HG03439 (cell line): ENCODE results near the gene UNC45A.
A peak's percentile ranks its signal among the peaks of the same experiment; 100 is the strongest.

Experiments used
- ATAC-seq: cut with Tn5 transposase; IDR thresholded peaks from one replicate; pipeline ENCODE4 v1.9.1; 2021; ENCODE audit warnings: mild to moderate bottlenecking, moderate library complexity; ENCODE audit not compliant: unreplicated experiment

Gene UNC45A

GRCh38 chr15:90959894-90960293 lies 24.8 kb downstream of the UNC45A start:
- no peak for ATAC-seq

DNA sequence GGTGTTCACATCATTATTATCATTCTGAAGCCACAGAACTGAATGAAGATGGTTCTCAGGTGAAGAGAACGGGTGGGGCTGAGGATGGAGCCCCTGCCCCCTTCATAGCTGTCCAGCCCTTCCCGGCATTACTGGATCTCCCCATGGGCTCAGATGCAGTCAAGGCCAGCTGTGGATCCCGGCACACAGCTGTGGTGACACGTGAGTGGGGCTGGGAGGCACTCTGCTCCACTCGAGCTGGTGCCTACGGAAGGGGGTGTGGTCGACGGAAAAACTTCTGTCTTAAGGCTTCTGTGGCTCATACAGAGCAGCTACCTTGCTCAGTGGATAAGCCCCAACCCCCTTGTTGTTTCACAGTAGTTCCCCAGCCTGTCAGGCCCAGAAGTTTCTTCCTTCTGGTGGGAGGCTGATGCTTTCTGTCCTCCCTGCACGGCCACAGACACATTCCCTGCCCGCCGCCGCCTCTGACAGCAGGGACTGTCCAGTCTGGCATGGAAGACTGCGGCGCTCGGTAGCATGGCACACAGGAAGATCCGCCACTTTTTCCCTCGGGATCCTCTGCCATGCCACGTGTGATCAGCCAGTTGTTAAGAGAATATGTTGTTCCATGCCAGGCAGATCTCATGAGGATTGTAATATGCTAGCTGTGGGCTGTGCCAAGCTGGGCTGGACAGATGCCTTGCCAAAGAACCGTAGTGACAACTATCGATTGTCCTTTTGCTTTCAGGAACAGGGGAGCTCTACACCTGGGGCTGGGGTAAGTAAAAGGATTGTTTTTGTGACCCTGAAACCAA lies 25.4 kb downstream of the UNC45A start:
- ATAC-seq: no peak

DNA sequence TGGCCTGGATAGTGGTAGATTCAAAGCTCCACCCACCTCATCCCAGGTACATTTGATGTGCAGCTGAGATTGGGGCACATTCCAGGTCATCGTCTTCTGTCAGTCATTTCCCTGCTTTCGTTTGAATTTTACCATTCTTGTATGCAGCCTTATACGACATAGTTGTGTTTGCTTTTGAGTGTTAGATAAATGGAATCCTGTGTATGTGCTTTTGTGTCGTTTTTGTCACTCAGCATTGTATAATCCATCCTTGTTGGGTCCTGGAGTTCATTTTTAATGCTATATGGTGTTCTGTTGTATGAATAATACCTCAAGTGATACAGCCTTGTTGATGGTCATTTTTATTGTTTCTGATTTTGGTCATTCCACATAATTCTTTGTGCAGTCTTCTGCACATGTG lies 26.9 kb downstream of the UNC45A start:
- ATAC-seq: no peak

GRCh38 chr15:90966262-90966661 lies 31.2 kb downstream of the UNC45A start:
- no peak for ATAC-seq

- no peak for ATAC-seq
These were observed 32.1 kb downstream of the UNC45A start for GRCh38 chr15:90967206-90967605.

DNA sequence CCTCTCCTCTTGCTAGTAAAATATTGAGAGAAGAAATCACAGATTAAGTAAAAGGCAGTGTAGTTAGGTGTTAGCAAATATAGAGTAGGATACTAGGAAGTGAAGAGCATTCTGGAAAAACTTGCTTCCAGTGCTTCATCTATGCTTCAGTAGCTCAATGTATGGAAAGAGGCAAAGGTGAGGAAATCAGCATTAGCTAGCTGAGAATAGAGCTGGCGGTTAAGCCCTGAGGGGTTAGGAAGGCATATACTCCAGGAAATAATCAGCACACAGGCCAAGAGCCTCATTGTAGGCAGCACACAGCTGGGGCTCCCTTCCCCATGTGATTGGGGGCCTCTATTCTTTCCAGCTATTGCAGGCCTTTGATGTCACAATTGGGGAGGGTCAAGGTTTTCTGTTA lies 33.3 kb downstream of the UNC45A start:
- no peak for ATAC-seq

DNA sequence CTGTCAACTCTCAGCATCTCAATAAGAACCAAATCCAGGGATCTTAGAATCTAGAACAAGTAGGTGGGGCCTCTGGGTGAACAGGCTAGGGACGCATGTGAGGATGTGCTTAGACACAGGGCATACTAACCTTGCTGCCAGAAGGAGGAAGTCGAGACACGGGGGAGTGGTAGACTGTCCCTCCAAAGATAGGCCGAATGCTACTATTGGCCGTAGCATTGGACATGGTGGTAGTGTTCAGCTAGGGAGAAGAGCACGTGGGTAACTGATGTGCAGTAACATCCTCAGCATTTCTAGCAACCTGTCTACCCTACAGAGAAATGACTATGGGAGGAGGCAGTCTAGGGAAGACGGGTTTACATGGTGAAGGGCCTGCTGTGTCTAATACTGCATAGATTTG lies 35.2 kb downstream of the UNC45A start:
- ATAC-seq: no peak

DNA sequence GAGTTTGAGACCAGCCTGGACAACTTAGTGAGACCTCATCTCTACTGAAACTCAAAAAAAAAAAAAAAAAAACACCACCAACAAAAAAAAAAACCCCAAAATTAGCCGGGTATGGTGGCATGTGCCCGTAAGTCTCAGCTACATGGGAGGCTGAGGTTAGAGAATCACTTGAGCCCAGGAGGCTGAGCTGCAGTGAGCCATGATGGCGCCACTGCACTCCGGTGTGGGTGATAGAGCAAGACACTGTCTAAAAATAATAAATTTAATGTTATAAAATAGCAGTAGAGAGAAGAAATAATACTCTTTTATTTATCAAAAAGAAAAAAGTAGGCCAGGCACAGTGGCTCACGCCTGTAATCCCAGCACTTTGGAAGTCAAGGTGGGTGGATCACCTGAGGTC lies 37.0 kb downstream of the UNC45A start:
- ATAC-seq: no peak

- no peak for ATAC-seq
These were observed 39.1 kb downstream of the UNC45A start for GRCh38 chr15:90974216-90974615.

DNA sequence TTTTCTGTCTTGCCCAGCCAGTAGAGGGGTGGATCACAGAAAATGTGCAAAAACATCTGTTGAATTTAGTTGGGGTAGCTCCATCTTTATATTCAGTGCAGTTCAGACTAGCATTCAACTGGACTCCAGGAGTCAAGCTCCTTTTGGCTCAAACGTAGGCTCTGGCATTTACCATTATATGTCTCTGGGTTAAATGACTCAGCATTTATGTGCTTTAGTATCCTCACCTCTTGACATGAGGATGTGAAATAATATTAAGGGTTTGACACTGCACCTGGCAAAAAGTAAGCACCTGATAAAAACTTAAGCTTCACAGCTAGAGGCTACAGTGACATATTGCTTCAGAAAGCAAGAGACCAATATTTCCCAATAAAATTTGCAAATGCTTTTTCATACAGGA lies 44.5 kb downstream of the UNC45A start:
- no peak for ATAC-seq

- peak; percentile 60 for ATAC-seq
These were observed 46.6 kb downstream of the UNC45A start for GRCh38 chr15:90981681-90982080.

DNA sequence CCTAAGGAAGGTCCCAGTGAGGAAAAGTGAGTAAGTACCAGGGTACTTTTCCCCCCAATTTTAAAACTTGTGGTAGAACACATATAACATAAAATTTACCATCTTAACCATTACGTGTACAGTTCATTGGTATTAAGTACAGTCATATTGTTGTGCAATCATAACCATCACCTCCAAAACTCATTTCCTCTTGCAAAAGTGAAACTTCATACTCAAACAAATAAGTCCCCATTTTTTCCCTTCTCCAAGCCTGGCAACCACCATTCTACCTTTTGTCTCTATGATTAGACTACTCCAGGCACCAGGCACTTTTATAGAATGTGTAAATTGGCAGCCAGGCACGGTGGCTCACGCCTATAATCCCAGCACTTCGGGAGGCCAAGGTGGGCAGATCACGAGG lies 47.0 kb downstream of the UNC45A start:
- ATAC-seq: peak; percentile 22

GRCh38 chr15:90986790-90987507 lies 51.9 kb downstream of the UNC45A start:
- no peak for ATAC-seq

DNA sequence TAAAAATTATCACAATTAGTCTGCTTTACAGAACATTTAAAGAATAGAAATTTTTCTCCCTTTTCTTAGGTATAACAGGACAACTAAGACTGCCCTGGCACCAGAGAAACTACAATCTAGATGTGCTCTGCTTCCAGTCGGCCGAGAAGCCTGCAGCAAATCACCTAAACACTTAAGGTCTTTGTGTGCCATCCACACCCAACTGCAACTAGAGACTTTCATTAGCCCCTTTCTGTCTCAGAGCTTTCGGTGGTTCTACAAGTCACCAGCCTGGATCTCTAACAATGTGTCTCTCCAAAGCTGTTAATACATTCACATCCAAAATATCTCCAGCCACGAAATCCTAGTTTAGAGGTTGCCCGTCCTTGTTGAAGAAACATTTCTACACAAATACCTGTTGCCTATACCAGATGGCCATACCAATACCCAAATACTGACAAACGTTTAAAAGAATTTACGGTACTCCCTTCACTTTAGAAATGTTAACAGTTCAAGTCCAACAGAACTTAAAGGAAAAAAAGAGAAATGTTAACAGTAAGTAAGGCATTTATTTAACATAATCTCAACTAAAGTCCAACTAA lies 52.6 kb downstream of the UNC45A start:
- ATAC-seq: no peak

DNA sequence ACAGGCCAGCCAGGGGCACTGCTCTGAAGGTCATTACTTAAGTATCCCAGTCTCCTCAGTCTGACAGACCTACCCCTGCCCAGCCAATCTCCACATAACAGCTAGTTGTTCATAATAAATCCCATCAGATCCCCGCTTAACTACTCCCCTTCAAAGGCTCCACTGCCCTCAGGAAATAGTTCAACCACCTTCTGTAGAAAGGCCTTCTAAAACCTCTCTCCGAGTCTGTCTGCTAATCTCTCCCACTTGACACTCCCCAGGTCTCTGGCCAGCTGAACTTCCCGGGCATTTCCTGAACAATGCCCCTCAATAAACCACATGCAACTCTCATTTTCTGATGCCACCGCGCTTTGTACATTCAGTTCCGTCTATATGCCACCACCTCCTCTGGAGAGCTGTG lies 53.2 kb downstream of the UNC45A start:
- no peak for ATAC-seq

- ATAC-seq: no peak
These were observed 54.1 kb downstream of the UNC45A start for GRCh38 chr15:90989040-90989768.

DNA sequence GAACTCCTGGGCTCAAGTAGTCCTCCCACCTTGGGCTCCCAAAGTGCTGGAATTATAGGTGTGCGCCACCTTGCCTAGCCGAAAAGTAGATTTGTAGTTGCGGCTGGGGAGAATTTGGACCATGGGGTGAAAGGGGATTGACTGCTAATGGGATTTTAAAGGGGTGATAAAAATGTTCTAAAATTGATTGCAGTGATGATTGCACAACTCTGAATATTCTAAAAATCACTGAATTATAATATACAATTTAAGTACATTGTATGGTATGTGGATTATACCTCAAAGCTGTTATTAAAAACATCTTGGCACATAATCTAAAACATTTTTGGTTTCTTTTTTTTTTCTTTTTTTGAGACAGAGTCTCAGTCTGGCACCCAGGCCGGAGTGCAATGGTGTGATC lies 55.4 kb downstream of the UNC45A start:
- no peak for ATAC-seq

GRCh38 chr15:90991587-90992285 lies 56.7 kb downstream of the UNC45A start:
- ATAC-seq: no peak

DNA sequence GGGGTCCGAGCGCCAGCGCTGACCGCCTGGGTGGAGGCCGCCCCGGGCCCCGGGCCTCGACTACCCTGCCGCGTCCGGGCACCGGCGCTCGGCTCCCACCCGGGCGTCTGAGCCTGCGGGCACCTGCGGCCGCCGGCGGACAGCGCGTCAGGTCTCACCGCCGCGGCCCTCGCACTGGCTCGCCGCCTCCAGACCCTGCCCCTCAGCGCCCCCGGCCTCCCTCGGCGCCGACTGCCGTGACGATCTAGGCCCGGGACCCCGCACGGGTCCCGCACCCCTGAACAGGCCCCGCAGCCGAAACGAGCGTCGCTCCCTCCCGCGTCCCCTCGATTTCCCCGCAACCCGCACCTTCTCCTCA lies 59.0 kb downstream of the UNC45A start:
- ATAC-seq: peak; percentile 21

- ATAC-seq: peak; percentile 92
These were observed 59.6 kb downstream of the UNC45A start, which contains the start of gene PRC1 for GRCh38 chr15:90994417-90995311. TSS of gene PRC1 (minus strand) at chr15:90994535. CDS start at chr15:90994417, 118 bp downstream.
